Body of pancreas (tissue), 4 donors: ENCODE measurements around the gene PVR.
A peak's percentile ranks its signal among the peaks of the same experiment; 100 is the strongest.

Source experiments
- POLR2A ChIP-seq, 3 donors: fragments of 450-650 bp; IDR thresholded peaks; one replicate each; pipeline ENCODE4 v1.6.1; 2016; ENCODE audit warnings: antibody characterized with exemption in 3 of 3, mild to moderate bottlenecking in 2 of 3
- TF ChIP-seq, protein P1 (sequence below), 7 experiments: fragments of 450-650 bp in 4 of 7; fragments of 200-600 bp in 3 of 7; sonication (generic) in 3 of 7; IDR thresholded peaks; one replicate each; pipeline ENCODE4 v1.5.1; 2016 to 2019; ENCODE audit warnings: antibody characterized with exemption in 7 of 7

DNA sequence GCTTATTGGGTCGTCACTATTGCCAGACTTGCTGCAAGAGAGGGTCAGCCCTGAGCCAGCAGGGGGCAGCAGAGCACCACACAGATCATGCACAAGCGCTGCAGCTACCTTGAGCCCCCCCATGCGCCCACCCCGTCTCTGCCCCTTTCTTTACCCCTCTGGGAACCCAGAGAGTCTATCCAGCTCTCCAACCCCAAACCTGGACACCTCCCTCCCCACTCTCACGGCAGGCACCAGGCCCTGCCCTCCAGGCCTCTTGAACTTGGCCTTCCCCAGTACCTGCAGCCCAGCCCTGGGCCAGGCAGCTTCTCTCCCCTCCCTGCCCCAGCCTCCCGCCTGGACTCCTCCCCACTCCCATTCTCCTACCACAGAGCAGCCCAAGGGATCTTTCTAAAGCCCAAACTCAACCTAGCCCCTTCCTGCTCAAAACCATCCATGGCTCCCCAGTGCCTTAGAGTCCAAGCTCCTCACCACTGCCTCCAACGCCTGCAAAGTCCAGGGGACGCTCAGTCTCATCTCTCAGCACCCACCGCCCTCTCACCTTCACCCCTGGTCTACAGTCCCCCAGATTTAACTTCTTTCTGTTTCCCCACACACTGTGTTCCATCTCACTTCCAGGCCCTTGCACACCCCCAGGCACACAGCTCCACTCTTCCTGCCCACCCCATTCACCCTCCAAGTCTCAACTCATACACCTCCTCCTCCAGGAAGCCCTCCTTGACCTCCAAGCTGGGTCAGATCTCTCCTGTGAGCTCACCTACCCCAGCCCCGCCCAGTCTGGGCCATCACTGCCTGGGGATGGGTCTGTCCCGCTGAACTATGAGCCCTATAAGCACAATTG, 45.8 kb downstream of the PVR start:
- TF ChIP-seq, protein P1, sequence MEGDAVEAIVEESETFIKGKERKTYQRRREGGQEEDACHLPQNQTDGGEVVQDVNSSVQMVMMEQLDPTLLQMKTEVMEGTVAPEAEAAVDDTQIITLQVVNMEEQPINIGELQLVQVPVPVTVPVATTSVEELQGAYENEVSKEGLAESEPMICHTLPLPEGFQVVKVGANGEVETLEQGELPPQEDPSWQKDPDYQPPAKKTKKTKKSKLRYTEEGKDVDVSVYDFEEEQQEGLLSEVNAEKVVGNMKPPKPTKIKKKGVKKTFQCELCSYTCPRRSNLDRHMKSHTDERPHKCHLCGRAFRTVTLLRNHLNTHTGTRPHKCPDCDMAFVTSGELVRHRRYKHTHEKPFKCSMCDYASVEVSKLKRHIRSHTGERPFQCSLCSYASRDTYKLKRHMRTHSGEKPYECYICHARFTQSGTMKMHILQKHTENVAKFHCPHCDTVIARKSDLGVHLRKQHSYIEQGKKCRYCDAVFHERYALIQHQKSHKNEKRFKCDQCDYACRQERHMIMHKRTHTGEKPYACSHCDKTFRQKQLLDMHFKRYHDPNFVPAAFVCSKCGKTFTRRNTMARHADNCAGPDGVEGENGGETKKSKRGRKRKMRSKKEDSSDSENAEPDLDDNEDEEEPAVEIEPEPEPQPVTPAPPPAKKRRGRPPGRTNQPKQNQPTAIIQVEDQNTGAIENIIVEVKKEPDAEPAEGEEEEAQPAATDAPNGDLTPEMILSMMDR (IDR thresholded peaks at IDR 0.05), result peak; percentile 74 to 96 (median 96)
- TF ChIP-seq POLR2A (IDR thresholded peaks at IDR 0.05), result no peak
